A673 (cell line): ENCODE data around the gene IL10RB.

ENCODE experiments used
- CTCF ChIP-seq: fragments of 300-800, 200-600 bp; sonication (generic); conservative IDR thresholded peaks from 2 replicates; pipeline ENCODE4 v1.5.1; 2017; ENCODE audit warnings: low read depth, mild to moderate bottlenecking, antibody characterized with exemption, low read length, moderate library complexity, mixed read lengths
- EZH2 ChIP-seq: fragments of 200-600 bp; sonication (generic); IDR thresholded peaks from 2 replicates; pipeline ENCODE4 v1.6.1; 2017; ENCODE audit warnings: borderline replicate concordance, low read depth, mild to moderate bottlenecking, mixed read lengths, antibody characterized with exemption, low read length; ENCODE audit not compliant: poor library complexity, severe bottlenecking

- TF ChIP-seq CTCF: no peak
- no peak for TF ChIP-seq EZH2
These were observed 68.0 kb downstream of the IL10RB start for GRCh38 chr21:33334191-33334590.
